ENCODE measurements around the gene LRP1-AS.

Gene LRP1-AS

GRCh38 chr12:57097554-57097835 lies 49.9 kb downstream of the LRP1-AS start:
- H3K27ac ChIP-seq (ENCODE audit: low read depth, low read length), result no peak overlapping the region
- H3K4me3 ChIP-seq (ENCODE audit: low read depth in 1 of 2, low read length in 2 of 2), result no peak overlapping the region
- H3K27me3 ChIP-seq (ENCODE audit: control insufficient read depth in 1 of 2, insufficient read depth in 2 of 2, low read length in 2 of 2), result no peaks in the 10 kb centered on the region
- H3K9ac ChIP-seq (ENCODE audit: low read length), result no peak overlapping the region
- no peaks in the 10 kb centered on the region for H3K9me3 ChIP-seq (ENCODE audit: low read length)
- peaks cover 25% of the 10 kb centered on the region for H3K4me1 ChIP-seq (ENCODE audit: insufficient read depth, low read length)
- peaks cover 82% of the 10 kb centered on the region for H3K36me3 ChIP-seq (ENCODE audit: insufficient read depth, low read length)

DNA sequence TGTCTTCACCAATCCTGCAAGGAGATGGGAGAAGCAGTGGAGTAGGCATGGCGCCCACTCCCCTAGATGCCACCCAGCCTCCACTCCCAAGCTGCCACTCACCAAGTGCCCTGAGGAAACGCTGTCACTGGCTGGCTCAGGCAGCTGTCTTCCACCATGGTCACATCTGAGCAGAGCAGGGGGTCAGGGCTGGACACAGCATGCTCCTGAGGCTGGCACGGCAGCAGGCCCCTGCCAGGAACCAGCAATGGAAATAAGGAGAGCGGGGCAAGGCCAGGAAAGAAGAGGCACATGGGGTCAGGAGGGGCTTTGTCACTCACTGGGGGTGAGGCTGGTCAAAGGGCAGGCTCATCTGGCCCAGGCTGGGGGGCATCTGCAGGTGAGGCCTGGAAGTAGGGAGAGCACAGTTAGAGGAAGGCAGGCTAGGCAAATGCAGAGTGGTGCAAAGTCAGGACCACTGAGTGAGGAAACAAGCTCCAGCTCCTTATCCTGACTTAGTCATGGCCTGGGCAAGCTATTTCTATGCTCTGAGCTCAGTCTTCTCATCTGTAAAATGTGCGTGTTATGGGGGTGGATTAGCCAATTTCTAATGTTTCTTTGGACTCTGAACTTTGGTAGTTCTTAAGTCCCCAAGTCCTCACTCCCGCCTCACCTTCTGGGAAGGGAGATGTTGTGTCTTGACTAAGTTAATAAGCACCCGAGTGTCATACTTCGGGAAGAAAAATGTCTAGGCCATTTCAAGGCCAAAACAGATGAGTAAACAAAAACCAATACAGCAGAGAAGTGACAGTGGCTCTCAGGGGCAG lies 50.5 kb downstream of the LRP1-AS start:
- Histone ChIP-seq H3K27me3 (ENCODE audit: control insufficient read depth in 1 of 2, insufficient read depth in 2 of 2, low read length in 2 of 2) (no peaks in the 10 kb centered on the region), H3K27ac (ENCODE audit: low read depth, low read length) (no peak overlapping the region), H3K4me1 (ENCODE audit: insufficient read depth, low read length) (peaks cover 31% of the 10 kb centered on the region), H3K9me3 (ENCODE audit: low read length) (no peaks in the 10 kb centered on the region), H3K36me3 (ENCODE audit: insufficient read depth, low read length) (peaks cover 82% of the 10 kb centered on the region), H3K4me3 (ENCODE audit: low read depth in 1 of 2, low read length in 2 of 2) (no peak overlapping the region), H3K9ac (ENCODE audit: low read length) (no peak overlapping the region)

- Histone ChIP-seq H3K9me3 (ENCODE audit: low read length) (no peaks in the 10 kb centered on the region), H3K4me1 (ENCODE audit: insufficient read depth, low read length) (peaks cover 39% of the 10 kb centered on the region), H3K9ac (ENCODE audit: low read length) (no peak overlapping the region), H3K27ac (ENCODE audit: low read depth, low read length) (peak overlapping the region; percentile 39), H3K27me3 (ENCODE audit: control insufficient read depth in 1 of 2, insufficient read depth in 2 of 2, low read length in 2 of 2) (no peaks in the 10 kb centered on the region), H3K36me3 (ENCODE audit: insufficient read depth, low read length) (peaks cover 89% of the 10 kb centered on the region), H3K4me3 (ENCODE audit: low read depth in 1 of 2, low read length in 2 of 2) (no peak overlapping the region)
These were observed 51.3 kb downstream of the LRP1-AS start for GRCh38 chr12:57096099-57096572.

DNA sequence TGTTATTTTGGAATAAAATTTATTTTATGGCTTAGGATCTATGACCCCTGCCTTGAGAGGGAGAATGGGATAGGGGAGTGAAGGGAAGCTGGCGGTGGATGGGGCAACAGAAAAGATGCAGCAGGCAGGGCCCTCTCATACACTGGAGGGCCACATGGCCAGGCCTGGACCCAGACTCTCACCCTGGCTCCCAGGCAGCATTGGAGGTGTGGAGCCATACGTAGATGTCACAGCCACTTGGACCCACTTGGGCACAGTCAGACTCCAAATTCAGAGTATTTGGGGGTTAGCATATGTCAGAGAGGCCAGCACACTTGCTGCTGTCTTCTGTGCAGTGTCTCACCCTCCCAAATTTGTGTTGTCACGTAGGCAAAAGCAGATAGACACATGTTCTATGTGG lies 52.0 kb downstream of the LRP1-AS start:
- Histone ChIP-seq H3K27ac (ENCODE audit: low read depth, low read length) (peak overlapping the region; percentile 10), H3K9me3 (ENCODE audit: low read length) (no peaks in the 10 kb centered on the region), H3K4me3 (ENCODE audit: low read depth in 1 of 2, low read length in 2 of 2) (no peak overlapping the region), H3K27me3 (ENCODE audit: control insufficient read depth in 1 of 2, insufficient read depth in 2 of 2, low read length in 2 of 2) (no peaks in the 10 kb centered on the region), H3K36me3 (ENCODE audit: insufficient read depth, low read length) (peaks cover 90% of the 10 kb centered on the region), H3K9ac (ENCODE audit: low read length) (no peak overlapping the region), H3K4me1 (ENCODE audit: insufficient read depth, low read length) (peaks cover 46% of the 10 kb centered on the region)
